ENCODE results near the gene CCDC3.

GRCh38 chr10:12875100-12875499, 126.4 kb downstream of the CCDC3 start:
- TF ChIP-seq CTCF (IDR thresholded peaks at IDR 0.05) = no peak
- no peak for TF ChIP-seq POLR2A (IDR thresholded peaks at IDR 0.05)
